K562 (cell line): ENCODE results near the gene PCDHB15. TPM values are rescaled to one million over a fixed set of nuclear protein-coding genes. Genes with fewer than 3 reads are reported as not detected.

Source experiments
- ATAC-seq: fragments of 200-7000 bp; cut with Tn5 transposase; 3 replicates; pipeline ENCODE4 v1.9.1; 2020; ENCODE audit warnings: moderate library complexity
- BruUV-seq: library from RNA; stranded (reverse); fragments of 400-500 nt; replicated peaks from 2 replicates; lab custom pipeline; 2021; lab: Mats Ljungman, UMichigan
- CTCF ChIA-PET: fragments of 300-600 bp; formaldehyde crosslinking; extraction: SDS; loops from one replicate; lab custom pipeline; 2021; ENCODE audit warnings: low intra/inter-chr PET ratio; lab: Yijun Ruan, JAX
- POLR2A ChIA-PET: fragments of 300-600, 350-650 bp; sonication (Branson Sonifier 250); formaldehyde crosslinking; extraction: SDS; loops from one replicate; lab custom pipeline; 2021; ENCODE audit warnings: antibody characterized with exemption, inconsistent platforms; lab: Yijun Ruan, JAX
- DNase-seq, 4 experiments: peaks; one replicate each; pipeline versions ENCODE4 v3.0.0 to v3.0.0-alpha.2; 2011 to 2018; ENCODE audit warnings: low spot score in 3 of 4, mixed read lengths in 3 of 4; ENCODE audit errors: extremely low read depth in 1 of 4
- FAIRE-seq: peaks from 2 replicates; lab custom pipeline; 2011; peaks lifted over from hg19 to GRCh38; lab: Jason Lieb, UNC
- H2AFZ ChIP-seq: 2 replicates; pipeline ENCODE4 v1.6.0; 2011; ENCODE audit warnings: low read depth, low read length, control low read depth, inconsistent platforms
- H3K27ac ChIP-seq: fragments of 200-600 bp; 3 replicates; pipeline ENCODE4 v1.8.0; 2011; ENCODE audit warnings: low read depth, mild to moderate bottlenecking, control low read depth, inconsistent platforms, low read length, moderate library complexity, mixed read lengths; ENCODE audit errors: extremely low read depth
- H3K27me3 ChIP-seq, 2 experiments: fragments of 300-600 bp in 1 of 2; 2 replicates in 1 of 2; 3 replicates in 1 of 2; pipeline versions ENCODE4 v1.6.0 to v1.8.0; 2011; ENCODE audit warnings: inconsistent platforms in 2 of 2, low read length in 2 of 2, mild to moderate bottlenecking in 1 of 2, mixed read lengths in 1 of 2, moderate library complexity in 1 of 2; ENCODE audit not compliant: control insufficient read depth in 2 of 2, insufficient read depth in 2 of 2
- H3K36me3 ChIP-seq: fragments of 300-600 bp; 3 replicates; pipeline ENCODE4 v1.8.0; 2011; ENCODE audit warnings: mild to moderate bottlenecking, low read length, inconsistent platforms; ENCODE audit not compliant: control insufficient read depth, insufficient read depth
- H3K4me1 ChIP-seq, 2 experiments: fragments of 200-600 bp in 1 of 2; replicated peaks in 1 of 2; 2 replicates in 1 of 2; 3 replicates in 1 of 2; pipeline versions ENCODE4 v1.5.1 to v1.8.0; 2011; ENCODE audit warnings: inconsistent platforms in 2 of 2, low read length in 2 of 2, mild to moderate bottlenecking in 1 of 2, mixed read lengths in 1 of 2, moderate library complexity in 1 of 2; ENCODE audit not compliant: control insufficient read depth in 2 of 2, insufficient read depth in 2 of 2
- H3K4me2 ChIP-seq: 2 replicates; pipeline ENCODE4 v1.6.1; 2011; ENCODE audit warnings: low read length, control low read depth, inconsistent platforms, mixed read lengths; ENCODE audit not compliant: insufficient read depth
- H3K4me3 ChIP-seq: fragments of 200-600 bp; sonication (generic), shearing (Covaris generic); 2 replicates; pipeline ENCODE4 v1.5.1; 2016; ENCODE audit warnings: control low read depth, inconsistent platforms
- H3K79me2 ChIP-seq: fragments of 200-600 bp; 3 replicates; pipeline ENCODE4 v1.8.0; 2011; ENCODE audit warnings: low read length, inconsistent platforms; ENCODE audit not compliant: control insufficient read depth, insufficient read depth
- H3K9ac ChIP-seq, 2 experiments: 2 replicates each; pipeline versions ENCODE4 v1.6.0 to v1.6.1; 2011; ENCODE audit warnings: low read depth in 2 of 2, low read length in 2 of 2, control low read depth in 1 of 2, inconsistent platforms in 1 of 2, mild to moderate bottlenecking in 1 of 2, mixed read lengths in 1 of 2; ENCODE audit not compliant: insufficient read depth in 1 of 2
- H3K9me1 ChIP-seq: one replicate; pipeline ENCODE4 v1.6.0; 2011; ENCODE audit warnings: inconsistent platforms, mild to moderate bottlenecking, low read length, moderate library complexity; ENCODE audit not compliant: control insufficient read depth, insufficient read depth
- H3K9me3 ChIP-seq: replicated peaks from 2 replicates; pipeline ENCODE4 v1.5.1; 2011; ENCODE audit warnings: low read depth, low read length, inconsistent platforms; ENCODE audit not compliant: control insufficient read depth, insufficient read depth
- H4K20me1 ChIP-seq: replicated peaks from 2 replicates; pipeline ENCODE4 v1.6.1; 2011; ENCODE audit warnings: low read length, inconsistent platforms, mixed read lengths; ENCODE audit not compliant: control insufficient read depth, insufficient read depth
- DEAF1 ChIP-seq: fragments of 450-650 bp; formaldehyde crosslinking; IDR thresholded peaks from 2 replicates; pipeline ENCODE4 v1.4.0; 2020; ENCODE audit warnings: mild to moderate bottlenecking, moderate library complexity
- ZFP1 ChIP-seq: fragments of 450-650 bp; formaldehyde crosslinking; IDR thresholded peaks from 2 replicates; pipeline ENCODE4 v1.4.0; 2020; ENCODE audit warnings: mild to moderate bottlenecking, mixed read lengths
- WGBS: fragments of 100-300 bp; shearing (Covaris generic); methylation state at CpG from one replicate; pipeline ENCODE4 v1.1.6; 2016; ENCODE audit warnings: low coverage, mixed read lengths; ENCODE audit not compliant: insufficient coverage; ENCODE audit errors: missing lambda C conversion rate; 5-methylcytosine and 5-hydroxymethylcytosine counted together
- in situ Hi-C: fragments of 300-500 bp; cut with MboI; formaldehyde crosslinking; loops from 4 replicates; pipeline ENCODE4 v1.15.0; 2018; ENCODE audit warnings: inconsistent platforms, mixed read lengths
- intact Hi-C: fragments of 100-400 bp; cut with micrococcal nuclease; formaldehyde crosslinking; loops from 2 replicates; pipeline ENCODE4 v1.14.2; 2022
- polyA plus RNA-seq, 8 experiments: library from polyadenylated mRNA; depleted of rRNA in 4 of 8; stranded (reverse) in 5 of 8; unstranded in 3 of 8; fragments of >200 nt; fragmentation: Nextera tagmentation in 2 of 8; fragmentation: Illumina TruSeq in 1 of 8; extraction: Ambion mirVana in 2 of 8; extraction: Trizol in 1 of 8; gene quantifications; 2 replicates each; pipeline versions ENCODE4 v1.2.1 to v1.2.3, GENCODE V29; 2011 to 2014; ENCODE audit warnings: inconsistent platforms in 1 of 8, missing spikeins in 1 of 8
- total RNA-seq, 7 experiments: library from RNA; depleted of rRNA in 6 of 7; stranded (reverse); fragments of >200 nt in 6 of 7; fragmentation: Illumina TruSeq in 2 of 7; extraction: Trizol in 2 of 7; gene quantifications; 2 replicates each; pipeline versions ENCODE4 v1.2.1 to v1.2.3, GENCODE V29; 2011 to 2021; ENCODE audit warnings: low replicate concordance in 1 of 7

The PCDHB15 gene
- total and polyA plus RNA-seq, 9 of the 15 experiments (the other 6 are each of a cell fraction or from before 2014, with no cell fraction given), result 0.04 to 0.15 (median 0.07) TPM; not detected in 5

- no peak overlapping the region for H3K9ac ChIP-seq
- H3K9me1 ChIP-seq, result no peaks in the 10 kb centered on the region
- ChIA-PET CTCF (no interaction called here), POLR2A (interaction anchor here (0.6 to 1.0 kb wide), 2 partner anchors 47 to 65 kb away, joined by 3 read pairs; no protein-coding TSS in a partner anchor)
- no peak for ATAC-seq
- H2AFZ ChIP-seq, result no peak overlapping the region
- no peaks in the 10 kb centered on the region for H4K20me1 ChIP-seq
- H3K4me2 ChIP-seq, result no peak overlapping the region
- FAIRE-seq, result no peak
- no peak overlapping the region for H3K27ac ChIP-seq
- H3K79me2 ChIP-seq, result no peaks in the 10 kb centered on the region
- H3K27me3 ChIP-seq, result no peaks in the 10 kb centered on the region
- DNase-seq, result no peak
- TF ChIP-seq DEAF1 (CRISPR knock-in tag) (no peak), ZFP1 (CRISPR knock-in tag) (peak; percentile 73; the same call in 1 of the 2 replicates)
- H3K4me3 ChIP-seq, result no peak overlapping the region
- 0% methylated on average over 3 of the region's 3 CpGs for WGBS
- no peaks in the 10 kb centered on the region for H3K36me3 ChIP-seq
- H3K4me1 ChIP-seq, result no peaks in the 10 kb centered on the region
- BruUV-seq, result no TSS peak
- in situ Hi-C loops (no loop called here), intact Hi-C loops (no loop called here)
- no peaks in the 10 kb centered on the region for H3K9me3 ChIP-seq
Observed at GRCh38 chr5:141196363-141196762, 48.8 kb upstream of the PCDHB15 start.
